IMR-90 (cell line): Measurements from ENCODE around the gene ATP1A1. TPM values are rescaled to one million over a fixed set of nuclear protein-coding genes. Genes with fewer than 3 reads are reported as not detected.

Experiments used
- ATAC-seq: fragments of 200-7000 bp; cut with Tn5 transposase; 2 replicates; pipeline ENCODE4 v1.9.1; 2020; ENCODE audit warnings: low read depth, mild to moderate bottlenecking, moderate library complexity
- BruUV-seq: library from RNA; stranded (reverse); fragments of 400-500 nt; replicated peaks from 2 replicates; lab custom pipeline; 2021; lab: Mats Ljungman, UMichigan
- CTCF ChIA-PET: fragments of 300-600 bp; formaldehyde crosslinking; extraction: SDS; loops from one replicate; lab custom pipeline; 2021; ENCODE audit warnings: antibody characterized with exemption; lab: Yijun Ruan, JAX
- POLR2A ChIA-PET: fragments of 300-600 bp; sonication (Branson Sonifier 250); formaldehyde crosslinking; loops from one replicate; lab custom pipeline; 2022; ENCODE audit warnings: antibody characterized with exemption; ENCODE audit not compliant: unreplicated experiment; lab: Charles Lee
- DNase-seq: peaks from one replicate; pipeline ENCODE4 v3.0.0; 2013
- H2AFZ ChIP-seq: replicated peaks from 2 replicates; pipeline ENCODE3; 2013; ENCODE audit warnings: low read length, mild to moderate bottlenecking; ENCODE audit not compliant: poor library complexity
- H2AK5ac ChIP-seq: 2 replicates; pipeline ENCODE4 v1.6.1; 2013; ENCODE audit warnings: low read depth, low read length, inconsistent platforms
- H2AK9ac ChIP-seq: replicated peaks from 2 replicates; pipeline ENCODE3; 2013; ENCODE audit warnings: mild to moderate bottlenecking, low read depth, low read length, moderate library complexity; ENCODE audit not compliant: poor library complexity
- H2BK120ac ChIP-seq: 2 replicates; pipeline ENCODE4 v1.6.1; 2013; ENCODE audit warnings: low read depth, low read length, inconsistent platforms
- H2BK15ac ChIP-seq: 3 replicates; pipeline ENCODE4 v1.6.1; 2013; ENCODE audit warnings: low read depth, low read length, inconsistent platforms
- H2BK20ac ChIP-seq: 2 replicates; pipeline ENCODE4 v1.6.1; 2013; ENCODE audit warnings: low read depth, mild to moderate bottlenecking, inconsistent platforms, low read length, moderate library complexity
- H2BK5ac ChIP-seq: 2 replicates; pipeline ENCODE4 v1.6.1; 2013; ENCODE audit warnings: mild to moderate bottlenecking, low read depth, low read length, inconsistent platforms; ENCODE audit not compliant: poor library complexity, severe bottlenecking
- H3K14ac ChIP-seq: replicated peaks from 2 replicates; pipeline ENCODE4 v1.6.1; 2013; ENCODE audit warnings: low read depth, low read length, inconsistent platforms
- H3K18ac ChIP-seq: 2 replicates; pipeline ENCODE4 v1.6.1; 2013; ENCODE audit warnings: low read depth, low read length, control low read depth
- H3K23ac ChIP-seq: 2 replicates; pipeline ENCODE4 v1.6.1; 2013; ENCODE audit warnings: low read depth, low read length, inconsistent platforms
- H3K27ac ChIP-seq: 2 replicates; pipeline ENCODE4 v1.5.1; 2013; ENCODE audit warnings: mild to moderate bottlenecking, control low read depth, low read length; ENCODE audit not compliant: insufficient read depth
- H3K27me3 ChIP-seq: 2 replicates; pipeline ENCODE4 v1.6.1; 2013; ENCODE audit warnings: low read length; ENCODE audit not compliant: control insufficient read depth, insufficient read depth
- H3K36me3 ChIP-seq: 2 replicates; pipeline ENCODE4 v1.6.1; 2013; ENCODE audit warnings: low read length, mixed read lengths; ENCODE audit not compliant: control insufficient read depth, insufficient read depth
- H3K4ac ChIP-seq: 2 replicates; pipeline ENCODE4 v1.6.1; 2013; ENCODE audit warnings: low read depth, low read length, inconsistent platforms
- H3K4me1 ChIP-seq: 2 replicates; pipeline ENCODE4 v1.6.1; 2013; ENCODE audit warnings: low read length, mixed read lengths; ENCODE audit not compliant: control insufficient read depth, insufficient read depth
- H3K4me2 ChIP-seq: 2 replicates; pipeline ENCODE4 v1.6.1; 2013; ENCODE audit warnings: low read depth, mild to moderate bottlenecking, control low read depth, low read length, moderate library complexity
- H3K4me3 ChIP-seq: 2 replicates; pipeline ENCODE4 v1.5.1; 2013; ENCODE audit warnings: low read depth, mild to moderate bottlenecking, control low read depth, low read length, moderate library complexity; ENCODE audit not compliant: insufficient read depth
- H3K56ac ChIP-seq: 2 replicates; pipeline ENCODE4 v1.6.1; 2013; ENCODE audit warnings: low read length, inconsistent platforms; ENCODE audit not compliant: insufficient read depth; ENCODE audit errors: extremely low read depth
- H3K79me1 ChIP-seq, 2 experiments: 2 replicates each; pipeline ENCODE4 v1.6.1; 2013; ENCODE audit warnings: low read length in 2 of 2, inconsistent platforms in 1 of 2, low read depth in 1 of 2
- H3K9ac ChIP-seq: 2 replicates; pipeline ENCODE4 v1.6.1; 2013; ENCODE audit warnings: low read depth, low read length, control low read depth
- H3K9me1 ChIP-seq: 2 replicates; pipeline ENCODE4 v1.6.1; 2013; ENCODE audit warnings: low read length, inconsistent platforms; ENCODE audit not compliant: insufficient read depth
- H3K9me3 ChIP-seq: 2 replicates; pipeline ENCODE4 v1.6.1; 2013; ENCODE audit warnings: low read length; ENCODE audit not compliant: control insufficient read depth, insufficient read depth
- H4K20me1 ChIP-seq: 2 replicates; pipeline ENCODE4 v1.6.1; 2013; ENCODE audit warnings: low read length, inconsistent platforms; ENCODE audit not compliant: insufficient read depth
- H4K5ac ChIP-seq: 2 replicates; pipeline ENCODE4 v1.6.1; 2013; ENCODE audit warnings: mild to moderate bottlenecking, low read depth, low read length, control low read depth
- H4K8ac ChIP-seq, 2 experiments: 2 replicates each; pipeline ENCODE4 v1.6.1; 2013; ENCODE audit warnings: low read depth in 2 of 2, low read length in 2 of 2, control low read depth in 1 of 2, inconsistent platforms in 1 of 2
- H4K91ac ChIP-seq: 2 replicates; pipeline ENCODE4 v1.6.1; 2013; ENCODE audit warnings: low read depth, low read length, inconsistent platforms; ENCODE audit not compliant: insufficient read depth
- BHLHE40 ChIP-seq: fragments of 150-350 bp; IDR thresholded peaks from 2 replicates; pipeline ENCODE4 v1.6.1; 2016; ENCODE audit warnings: mild to moderate bottlenecking, low read depth, low read length
- CEBPB ChIP-seq: IDR thresholded peaks from 2 replicates; pipeline ENCODE4 v1.6.1; 2012; ENCODE audit warnings: low read depth, low read length, improper control_type of control experiment
- FOS ChIP-seq: fragments of 150-350 bp; IDR thresholded peaks from 2 replicates; pipeline ENCODE4 v1.6.1; 2016; ENCODE audit warnings: low read depth, low read length
- MAFK ChIP-seq: IDR thresholded peaks from 2 replicates; pipeline ENCODE4 v1.6.1; 2012; ENCODE audit warnings: low read depth, low read length, improper control_type of control experiment
- MAZ ChIP-seq: IDR thresholded peaks from 2 replicates; pipeline ENCODE4 v1.6.1; 2012; ENCODE audit warnings: low read depth, mild to moderate bottlenecking, low read length, improper control_type of control experiment, moderate library complexity, borderline replicate concordance
- POLR2A ChIP-seq: IDR thresholded peaks from 2 replicates; pipeline ENCODE4 v1.6.1; 2012; ENCODE audit warnings: mild to moderate bottlenecking, low read depth, low read length
- RCOR1 ChIP-seq: IDR thresholded peaks from 2 replicates; pipeline ENCODE4 v1.6.1; 2012; ENCODE audit warnings: mild to moderate bottlenecking, low read length, improper control_type of control experiment; ENCODE audit not compliant: insufficient replicate concordance
- WGBS, 2 experiments: methylation state at CpG; one replicate each; pipeline versions ENCODE4 v1.1.5 to v1.1.7; 2013; ENCODE audit warnings: missing lambda C conversion rate in 2 of 2; ENCODE audit not compliant: insufficient read length in 1 of 2; ENCODE audit errors: extremely low coverage in 2 of 2; 5-methylcytosine and 5-hydroxymethylcytosine counted together
- dilution Hi-C: fragments of 300-500 bp; cut with HindIII; formaldehyde crosslinking; loops from one replicate; pipeline ENCODE4 v1.14.3; 2018; ENCODE audit warnings: low sequenced_read_pairs; ENCODE audit not compliant: unreplicated experiment
- in situ Hi-C: fragments of 300-500 bp; cut with MboI; formaldehyde crosslinking; loops from 3 replicates; pipeline ENCODE4 v1.14.3; 2019; ENCODE audit warnings: low sequenced_read_pairs, inconsistent platforms, mixed read lengths
- intact Hi-C: fragments of 100-400 bp; cut with micrococcal nuclease; formaldehyde crosslinking; loops from 2 replicates; pipeline ENCODE4 v1.10.0; 2022
- polyA plus RNA-seq, 3 experiments: library from polyadenylated mRNA; depleted of rRNA; stranded (reverse); fragments of >200 nt; gene quantifications; 2 replicates each; pipeline ENCODE4 v1.2.3, GENCODE V29; 2012; ENCODE audit warnings: low replicate concordance in 1 of 3
- total RNA-seq: library from RNA; depleted of rRNA; stranded (reverse); fragments of >200 nt; gene quantifications from 2 replicates; pipeline ENCODE4 v1.2.3, GENCODE V29; 2012
- TF ChIP-seq, protein P1 (sequence below): fragments of 150-350 bp; IDR thresholded peaks from 2 replicates; pipeline ENCODE4 v1.6.1; 2017; ENCODE audit warnings: mild to moderate bottlenecking, antibody characterized with exemption, low read length, low read depth

ATP1A1 gene
- total and polyA plus RNA-seq, 2 of the 4 experiments (the other 2 are of a cell fraction), result 116 to 125 TPM

DNA sequence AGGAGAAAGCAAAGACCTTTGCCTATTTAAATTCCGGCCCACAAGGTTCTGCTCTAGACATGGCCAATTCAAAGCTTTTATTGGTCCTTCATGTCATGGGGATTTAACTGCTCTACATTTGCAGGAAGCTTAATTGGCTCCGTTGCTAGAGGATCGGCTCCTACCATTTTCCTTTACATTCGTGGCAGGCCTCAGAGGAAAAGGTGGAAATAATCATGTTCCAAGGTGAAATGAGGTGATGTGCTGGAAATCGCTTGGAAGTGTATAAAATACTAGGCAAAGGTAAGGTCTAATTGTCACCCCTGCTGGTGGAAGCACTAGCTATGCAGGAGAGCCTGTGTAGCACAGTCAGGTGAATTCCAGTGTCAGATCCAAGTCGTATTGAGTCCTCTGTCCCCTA is 55.5 kb downstream of the ATP1A1 start:
- Histone ChIP-seq H3K79me1 (no peaks in the 10 kb centered on the region), H2BK5ac (no peak overlapping the region), H3K4me2 (no peak overlapping the region), H4K20me1 (no peaks in the 10 kb centered on the region), H3K14ac (no peak overlapping the region), H3K9ac (no peak overlapping the region), H3K4me3 (no peak overlapping the region), H2AK9ac (no peak overlapping the region), H3K9me1 (no peaks in the 10 kb centered on the region), H3K9me3 (no peaks in the 10 kb centered on the region), H4K5ac (no peak overlapping the region), H2AFZ (no peak overlapping the region), H4K8ac (no peak overlapping the region), H2AK5ac (no peak overlapping the region), H3K36me3 (no peaks in the 10 kb centered on the region), H3K27ac (no peak overlapping the region), H3K27me3 (peaks cover 13% of the 10 kb centered on the region), H3K23ac (no peak overlapping the region), H2BK15ac (no peak overlapping the region), H3K18ac (no peak overlapping the region), H3K4ac (no peak overlapping the region), H3K56ac (no peak overlapping the region), H3K4me1 (peaks cover 3% of the 10 kb centered on the region; the same call in 1 of the 2 replicates), H4K91ac (no peak overlapping the region), H2BK120ac (no peak overlapping the region), H2BK20ac (no peak overlapping the region)
- DNase-seq (no peak), ATAC-seq (no peak)
- ChIA-PET CTCF (no interaction called here), POLR2A (interaction anchor here (0.6 kb wide), 1 partner anchor 146 kb away, joined by 3 read pairs; no protein-coding TSS in a partner anchor)
- dilution Hi-C loops (no loop called here), intact Hi-C loops (no loop called here), in situ Hi-C loops (no loop called here)
- no TSS peak for BruUV-seq
- TF ChIP-seq, protein P1, sequence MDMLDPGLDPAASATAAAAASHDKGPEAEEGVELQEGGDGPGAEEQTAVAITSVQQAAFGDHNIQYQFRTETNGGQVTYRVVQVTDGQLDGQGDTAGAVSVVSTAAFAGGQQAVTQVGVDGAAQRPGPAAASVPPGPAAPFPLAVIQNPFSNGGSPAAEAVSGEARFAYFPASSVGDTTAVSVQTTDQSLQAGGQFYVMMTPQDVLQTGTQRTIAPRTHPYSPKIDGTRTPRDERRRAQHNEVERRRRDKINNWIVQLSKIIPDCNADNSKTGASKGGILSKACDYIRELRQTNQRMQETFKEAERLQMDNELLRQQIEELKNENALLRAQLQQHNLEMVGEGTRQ, result no peak
- TF ChIP-seq FOS (no peak), POLR2A (no peak), MAFK (no peak), RCOR1 (no peak), CEBPB (no peak), BHLHE40 (no peak), MAZ (no peak)
- 63% methylated on average over 1 of the region's 6 CpGs; no CpG with 5 or more reads in 1 of the 2 experiments for WGBS, 2 experiments
